Stimulated activated CD8-positive, alpha-beta memory T cell treated with anti-CD3 and anti-CD28 coated beads, Interleukin-12 subunit alpha, Interleukin-12 subunit beta, amount 100 ng/mL, for 24 hours (primary cell): Measurements from ENCODE around the gene METTL2B.
"Not testable (repeated sequence)": the region's sequence is repeated elsewhere in the genome, so short reads cannot be mapped to it uniquely, and the experiment has no call there.

Experiments
- DNase-seq: peaks from one replicate; pipeline ENCODE4 v3.0.0-alpha.2; 2020; ENCODE audit errors: extremely low read depth

METTL2B gene

GRCh38 chr7:128523932-128524524 is 47.5 kb downstream of the METTL2B start:
- DNase-seq = not testable (repeated sequence)

DNA sequence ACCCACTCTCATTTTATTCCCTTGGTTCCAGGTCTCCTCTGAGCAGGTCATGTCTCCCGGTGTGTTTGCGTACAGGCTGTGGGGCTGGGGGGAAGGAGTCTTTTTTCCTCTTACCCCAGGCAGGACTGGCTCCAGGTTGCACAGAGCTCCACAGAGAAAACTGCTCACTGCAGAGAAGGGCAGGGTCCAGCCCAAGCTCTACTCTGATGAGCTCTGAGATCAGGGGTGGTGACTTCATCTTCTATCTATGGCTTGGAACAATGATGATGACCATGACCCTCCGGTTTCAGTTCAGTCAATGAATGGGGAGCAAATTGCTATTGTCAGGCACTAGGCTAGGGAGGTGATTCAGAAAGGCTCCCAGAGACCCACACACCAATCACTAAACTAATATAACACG is 49.0 kb downstream of the METTL2B start:
- not testable (repeated sequence) for DNase-seq

GRCh38 chr7:128526062-128526466 is 49.5 kb downstream of the METTL2B start:
- not testable (repeated sequence) for DNase-seq

GRCh38 chr7:128529191-128529590 is 52.6 kb downstream of the METTL2B start:
- DNase-seq = not testable (repeated sequence)

DNA sequence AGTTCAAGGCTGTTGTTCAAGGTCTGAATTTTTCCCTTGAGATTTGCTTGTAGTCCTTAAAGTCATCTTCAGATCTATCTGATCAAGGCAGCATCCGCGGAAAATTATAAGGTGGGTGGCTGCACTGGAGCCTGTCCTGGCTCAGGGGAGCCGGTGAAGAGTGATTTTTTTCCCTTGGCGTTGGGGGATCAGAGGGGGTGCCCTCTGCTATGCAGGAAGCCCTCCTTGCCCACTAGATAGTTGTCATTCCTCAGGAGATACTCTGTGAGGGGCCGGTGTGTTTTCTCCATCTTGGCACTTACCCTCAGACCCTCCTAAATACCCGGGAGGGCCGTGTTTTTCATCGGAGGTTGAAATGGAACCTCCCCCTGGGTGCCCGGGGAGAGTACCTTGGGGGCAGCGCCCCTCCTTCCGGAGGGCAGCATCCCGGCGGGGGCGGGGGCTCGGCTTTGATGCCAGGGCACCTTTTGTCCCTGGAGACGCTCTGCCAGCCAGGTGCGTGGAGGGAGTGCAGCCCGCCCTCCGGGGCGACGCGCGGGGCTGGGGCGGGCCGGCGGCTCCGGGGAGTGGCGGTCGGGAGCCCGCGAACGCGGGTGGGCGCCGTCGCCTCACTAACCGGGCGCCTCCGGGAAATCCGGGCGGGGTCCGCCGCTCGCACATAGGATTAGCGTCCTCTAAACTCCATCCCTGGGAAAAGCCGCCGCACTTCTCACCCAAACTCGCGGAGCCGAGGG is 53.7 kb downstream of the METTL2B start:
- not testable (repeated sequence) for DNase-seq

DNA sequence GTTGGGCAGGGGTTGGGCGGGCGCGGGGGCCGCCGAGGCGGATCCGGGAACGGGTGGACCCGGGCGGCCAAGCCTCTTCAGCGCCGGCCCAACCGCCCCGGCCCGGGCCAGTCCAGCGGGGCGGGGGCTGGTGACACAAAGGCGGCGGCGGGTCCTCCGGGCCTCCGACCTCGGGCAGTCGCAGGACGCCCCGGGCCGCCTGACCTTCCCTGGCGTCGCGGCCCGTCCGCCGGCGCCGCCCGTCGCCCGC is 54.2 kb downstream of the METTL2B start:
- no peak for DNase-seq

DNA sequence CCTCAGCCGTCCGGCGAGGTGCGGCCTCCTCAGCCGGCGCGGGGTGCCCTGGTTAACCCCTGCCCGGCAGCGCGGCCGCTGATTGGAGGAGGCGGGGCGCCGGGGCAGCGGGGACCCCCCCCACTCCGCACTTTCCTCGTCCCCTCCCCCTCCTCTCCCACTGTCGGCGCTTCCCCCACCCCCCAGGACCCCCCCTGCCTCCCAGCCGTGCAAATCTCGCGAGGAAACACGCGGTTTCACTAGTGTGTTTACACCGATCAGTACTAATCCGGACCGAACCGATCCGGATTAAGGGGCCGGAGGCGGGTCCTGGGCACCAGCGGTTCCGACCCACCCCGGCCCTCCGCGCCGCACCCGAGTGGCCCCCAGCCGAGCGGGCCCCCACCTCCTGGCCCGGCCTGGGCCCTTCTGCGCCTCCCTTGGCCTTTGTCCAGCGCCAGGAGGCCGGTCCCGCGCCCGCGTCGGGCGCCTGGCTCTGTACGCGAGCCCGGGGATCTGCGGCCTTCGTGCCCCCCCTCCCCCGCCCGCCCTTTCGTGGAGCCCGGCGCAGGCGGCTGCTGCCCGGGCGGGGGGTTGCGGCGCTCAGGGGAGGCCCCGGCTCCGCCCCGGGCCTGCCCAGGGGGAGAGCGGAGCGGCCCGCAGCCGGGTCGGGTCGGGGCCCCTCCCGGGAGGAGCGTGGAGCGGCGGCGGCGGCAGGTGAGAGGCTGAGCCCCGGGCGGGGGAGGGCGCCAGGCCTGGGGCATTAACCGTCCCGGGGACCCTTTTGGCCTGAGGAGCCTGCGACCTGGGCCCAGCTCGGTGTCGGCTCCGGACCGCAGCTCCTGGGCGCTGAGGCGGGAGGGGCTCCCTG is 54.8 kb downstream of the METTL2B start:
- DNase-seq = peak; percentile 49

GRCh38 chr7:128531955-128532478 is 55.5 kb downstream of the METTL2B start:
- not testable (repeated sequence) for DNase-seq

DNA sequence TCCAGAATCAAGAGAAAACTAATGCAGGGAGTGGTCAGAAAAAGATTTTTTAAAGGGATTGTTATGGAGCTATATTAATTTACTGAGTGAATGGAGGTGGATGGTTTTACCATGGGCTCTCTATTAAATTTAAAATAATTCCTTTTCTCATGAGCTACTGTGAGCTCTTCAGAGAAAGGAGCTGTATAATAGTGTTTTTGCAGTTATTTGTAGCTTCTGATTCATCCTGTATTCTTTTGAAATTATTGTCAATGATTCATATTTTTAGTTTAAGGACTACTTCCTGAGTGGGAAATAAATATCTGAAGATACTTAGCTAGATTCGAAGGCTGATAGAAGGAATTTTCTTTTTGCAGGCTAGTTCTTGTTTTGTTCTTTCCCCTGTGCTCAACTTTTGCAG is 56.4 kb downstream of the METTL2B start:
- not testable (repeated sequence) for DNase-seq

- DNase-seq = not testable (repeated sequence)
Observed at GRCh38 chr7:128537410-128537809, 60.9 kb downstream of the METTL2B start.

DNA sequence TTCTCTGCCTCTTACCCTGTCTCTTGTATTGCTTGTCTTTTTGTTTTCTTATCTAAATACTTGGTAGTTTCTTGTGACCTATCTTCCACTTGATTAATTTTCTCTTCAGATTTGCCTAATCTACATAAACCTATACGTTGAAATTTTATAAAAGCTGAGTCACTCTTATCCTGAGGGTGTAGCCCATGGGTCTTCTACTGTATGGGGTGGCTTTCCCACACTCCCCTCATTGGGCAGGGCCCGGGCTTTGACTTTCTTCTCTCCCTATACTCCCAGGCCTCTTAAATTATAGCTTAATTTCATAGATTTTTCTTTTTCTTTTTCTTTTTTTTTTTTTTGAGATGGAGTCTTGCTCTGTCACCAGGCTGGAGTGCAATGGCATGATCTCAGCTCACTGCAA is 66.0 kb downstream of the METTL2B start:
- not testable (repeated sequence) for DNase-seq

DNA sequence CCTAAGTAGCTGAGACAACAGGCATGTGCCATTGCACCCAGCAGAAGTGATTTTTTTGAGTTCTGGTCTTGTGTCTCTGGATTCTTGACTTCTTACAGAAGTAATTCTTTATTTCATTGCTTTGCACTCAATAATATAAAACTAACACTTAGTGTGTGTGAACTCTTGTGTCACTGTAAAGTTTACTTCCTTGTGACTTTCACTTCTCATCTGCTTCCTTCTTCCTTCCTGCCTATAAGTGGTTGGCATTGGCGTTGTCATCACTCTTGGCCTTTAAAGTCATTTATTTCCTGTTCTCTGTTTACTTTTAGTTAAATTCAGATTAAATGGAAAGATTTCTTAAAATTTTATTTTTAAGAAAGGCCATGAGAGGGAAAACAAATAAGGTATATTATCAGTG is 66.8 kb downstream of the METTL2B start:
- not testable (repeated sequence) for DNase-seq

GRCh38 chr7:128546319-128546851 is 69.8 kb downstream of the METTL2B start:
- DNase-seq = not testable (repeated sequence)

DNA sequence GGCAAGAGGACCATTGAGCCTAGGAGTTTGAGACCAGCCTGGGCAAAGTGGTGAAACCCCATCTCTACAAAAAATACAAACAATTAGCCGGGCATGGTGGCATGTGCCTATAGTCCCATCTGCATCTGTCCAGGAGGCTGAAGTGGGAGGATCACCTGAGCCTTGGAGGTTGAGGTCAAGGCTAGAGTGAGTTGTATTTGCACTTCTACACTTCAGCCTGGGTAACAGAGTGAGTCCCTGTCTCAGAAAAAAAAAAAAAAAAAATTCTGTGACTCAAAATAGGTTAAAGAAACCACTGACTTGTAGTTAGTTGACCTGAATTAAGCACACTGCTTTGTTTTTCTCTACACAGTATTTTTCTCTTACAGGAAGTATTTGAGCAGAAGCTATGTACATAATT is 74.4 kb downstream of the METTL2B start:
- no peak for DNase-seq

DNA sequence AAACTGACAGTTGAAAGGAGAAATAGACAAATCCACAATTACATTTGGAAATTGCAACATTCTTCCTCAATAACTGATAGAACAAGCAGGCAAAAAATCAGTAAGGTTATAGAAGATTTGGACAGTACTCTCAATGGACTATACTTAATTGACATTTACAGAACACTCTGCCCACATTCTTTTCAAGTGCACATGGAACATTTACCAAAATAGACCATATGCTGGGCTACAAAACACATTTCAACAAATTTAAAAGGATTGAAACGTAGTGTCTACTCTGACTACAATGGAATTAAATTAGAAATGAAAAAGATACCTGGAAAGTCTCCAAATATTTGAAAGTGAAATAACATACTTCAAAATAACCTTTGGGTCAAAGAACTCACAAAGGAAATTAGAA is 77.8 kb downstream of the METTL2B start:
- DNase-seq = not testable (repeated sequence)
